ENCODE measurements around the gene NRP2.

The NRP2 gene

GRCh38 chr2:205703471-205704126 is 21.3 kb downstream of the NRP2 start:
- no peak overlapping the region for H3K4me3 ChIP-seq (ENCODE audit: low read depth, low read length)
- no peak for TF ChIP-seq CTCF (IDR thresholded peaks at IDR 0.05; ENCODE audit: borderline replicate concordance, insufficient read depth, low read depth, low read length)

GRCh38 chr2:205704127-205704741 is 21.9 kb downstream of the NRP2 start:
- no peak for TF ChIP-seq CTCF (IDR thresholded peaks at IDR 0.05; ENCODE audit: borderline replicate concordance, insufficient read depth, low read depth, low read length)
- H3K4me3 ChIP-seq (ENCODE audit: low read depth, low read length), result no peak overlapping the region

- no peak for TF ChIP-seq CTCF (IDR thresholded peaks at IDR 0.05; ENCODE audit: borderline replicate concordance, insufficient read depth, low read depth, low read length)
- no peak overlapping the region for H3K4me3 ChIP-seq (ENCODE audit: low read depth, low read length)
Observed at GRCh38 chr2:205705511-205706349, 23.4 kb downstream of the NRP2 start.

GRCh38 chr2:205706769-205707381 is 24.6 kb downstream of the NRP2 start:
- H3K4me3 ChIP-seq (ENCODE audit: low read depth, low read length), result no peak overlapping the region
- TF ChIP-seq CTCF (IDR thresholded peaks at IDR 0.05; ENCODE audit: borderline replicate concordance, insufficient read depth, low read depth, low read length), result no peak

GRCh38 chr2:205708231-205708631 is 25.9 kb downstream of the NRP2 start:
- no peak for TF ChIP-seq CTCF (IDR thresholded peaks at IDR 0.05; ENCODE audit: borderline replicate concordance, insufficient read depth, low read depth, low read length)
- no peak overlapping the region for H3K4me3 ChIP-seq (ENCODE audit: low read depth, low read length)

- H3K4me3 ChIP-seq (ENCODE audit: low read depth, low read length), result no peak overlapping the region
- TF ChIP-seq CTCF (IDR thresholded peaks at IDR 0.05; ENCODE audit: borderline replicate concordance, insufficient read depth, low read depth, low read length), result no peak
Observed at GRCh38 chr2:205709319-205709718, 27.0 kb downstream of the NRP2 start.
